K562 (cell line): ENCODE results near the gene COL23A1.

Experiments used
- C11orf30 ChIP-seq: fragments of 450-650 bp; IDR thresholded peaks from 2 replicates; pipeline ENCODE4 v1.6.1; 2016; ENCODE audit warnings: low read depth, mild to moderate bottlenecking
- CBX8 ChIP-seq: fragments of 200-600 bp; sonication (generic); IDR thresholded peaks from 2 replicates; pipeline ENCODE4 v1.6.1; 2012; ENCODE audit warnings: borderline replicate concordance, mixed run types, low read depth, mild to moderate bottlenecking, moderate library complexity, mixed read lengths, low read length, control low read depth, inconsistent platforms; ENCODE audit not compliant: poor library complexity, severe bottlenecking; ENCODE audit errors: extremely low read depth
- E4F1 ChIP-seq: fragments of 250-450 bp; sonication (Bioruptor Pico); IDR thresholded peaks from 2 replicates; pipeline ENCODE4 v1.5.0; 2021; ENCODE audit warnings: mild to moderate bottlenecking, borderline replicate concordance
- HINFP ChIP-seq: fragments of 450-650 bp; conservative IDR thresholded peaks from 2 replicates; pipeline ENCODE4 v1.6.1; 2016; ENCODE audit warnings: missing genetic modification characterization, low read depth, mild to moderate bottlenecking, control low read depth, missing compliant biosample characterization
- MAX ChIP-seq: sonication (generic); formaldehyde crosslinking; IDR thresholded peaks from 2 replicates; pipeline ENCODE4 v1.9.0; 2022; ENCODE audit warnings: mild to moderate bottlenecking, missing genetic modification reagents
- MTA2 ChIP-seq: fragments of 450-650 bp; IDR thresholded peaks from 2 replicates; pipeline ENCODE4 v1.6.1; 2016; ENCODE audit warnings: low read depth
- TFAP4 ChIP-seq: sonication (generic); formaldehyde crosslinking; IDR thresholded peaks from 2 replicates; pipeline ENCODE4 v1.8.0; 2022; ENCODE audit warnings: missing genetic modification reagents, mild to moderate bottlenecking, moderate library complexity, borderline replicate concordance
- ZKSCAN8 ChIP-seq: fragments of 200-800 bp; sonication (Bioruptor generic); IDR thresholded peaks from 2 replicates; pipeline ENCODE4 v1.6.1; 2016; ENCODE audit warnings: missing genetic modification characterization, missing compliant biosample characterization
- ZNF24 ChIP-seq: fragments of 450-650 bp; IDR thresholded peaks from 2 replicates; pipeline ENCODE4 v1.6.1; 2016

GRCh38 chr5:178622679-178623247 is 32.6 kb upstream of the COL23A1 start:
- TF ChIP-seq ZNF24: no peak
- TF ChIP-seq MTA2: no peak
- TF ChIP-seq MAX (CRISPR knock-in tag): no peak
- TF ChIP-seq C11orf30: no peak
- no peak for TF ChIP-seq CBX8
- no peak for TF ChIP-seq HINFP (tag)
- no peak for TF ChIP-seq ZKSCAN8 (CRISPR knock-in tag)
- no peak for TF ChIP-seq TFAP4 (CRISPR knock-in tag)
- no peak for TF ChIP-seq E4F1 (CRISPR knock-in tag)
